Measurements from ENCODE around the gene RIT1.

The RIT1 gene

DNA sequence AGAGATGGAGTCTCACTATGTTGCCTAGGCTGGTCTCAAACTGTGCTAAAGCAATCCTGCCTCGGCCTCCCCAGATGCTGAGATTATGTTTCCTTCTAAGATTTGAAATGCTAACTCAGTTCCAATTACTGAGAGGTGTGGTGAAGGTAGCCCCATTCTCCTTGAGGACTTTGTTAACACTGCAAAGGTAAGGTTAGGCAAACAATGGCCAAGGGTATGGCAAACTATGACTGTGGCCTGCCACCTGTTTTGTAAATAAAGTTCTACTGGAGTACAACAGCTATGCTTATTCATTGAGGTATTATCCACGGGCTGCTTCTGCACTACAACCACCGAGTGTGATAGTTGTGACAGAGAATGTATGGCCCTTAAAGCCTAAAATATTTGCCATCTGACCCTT lies 9.6 kb upstream of the RIT1 start:
- no peak overlapping the region for H3K4me3 ChIP-seq (replicated peaks; ENCODE audit: low read depth, low read length)
- DNase-seq (ENCODE audit: extremely low read depth, low read depth) = no peak
- TF ChIP-seq, protein P1, sequence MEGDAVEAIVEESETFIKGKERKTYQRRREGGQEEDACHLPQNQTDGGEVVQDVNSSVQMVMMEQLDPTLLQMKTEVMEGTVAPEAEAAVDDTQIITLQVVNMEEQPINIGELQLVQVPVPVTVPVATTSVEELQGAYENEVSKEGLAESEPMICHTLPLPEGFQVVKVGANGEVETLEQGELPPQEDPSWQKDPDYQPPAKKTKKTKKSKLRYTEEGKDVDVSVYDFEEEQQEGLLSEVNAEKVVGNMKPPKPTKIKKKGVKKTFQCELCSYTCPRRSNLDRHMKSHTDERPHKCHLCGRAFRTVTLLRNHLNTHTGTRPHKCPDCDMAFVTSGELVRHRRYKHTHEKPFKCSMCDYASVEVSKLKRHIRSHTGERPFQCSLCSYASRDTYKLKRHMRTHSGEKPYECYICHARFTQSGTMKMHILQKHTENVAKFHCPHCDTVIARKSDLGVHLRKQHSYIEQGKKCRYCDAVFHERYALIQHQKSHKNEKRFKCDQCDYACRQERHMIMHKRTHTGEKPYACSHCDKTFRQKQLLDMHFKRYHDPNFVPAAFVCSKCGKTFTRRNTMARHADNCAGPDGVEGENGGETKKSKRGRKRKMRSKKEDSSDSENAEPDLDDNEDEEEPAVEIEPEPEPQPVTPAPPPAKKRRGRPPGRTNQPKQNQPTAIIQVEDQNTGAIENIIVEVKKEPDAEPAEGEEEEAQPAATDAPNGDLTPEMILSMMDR (IDR thresholded peaks at IDR 0.05; ENCODE audit: low read depth, low read length, missing control alignments) = no peak

DNA sequence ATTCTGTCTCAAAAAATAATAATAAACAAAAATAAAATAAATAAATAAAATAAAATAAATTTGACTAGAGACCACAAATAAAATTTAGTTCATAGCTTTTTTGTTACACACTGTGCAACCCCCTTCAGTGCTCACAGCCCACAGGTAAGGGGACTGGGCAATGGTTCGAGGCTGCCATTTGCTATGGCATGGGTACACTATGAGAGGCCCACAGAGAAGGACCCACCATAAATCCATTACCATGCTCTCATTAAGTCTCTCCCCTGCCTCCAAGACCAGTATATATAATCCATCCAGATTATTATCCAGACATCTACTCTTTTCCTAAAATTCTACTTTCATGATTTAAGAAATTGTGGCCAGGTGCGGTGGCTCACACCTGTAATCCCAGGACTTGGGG lies 8.7 kb upstream of the RIT1 start:
- no peak overlapping the region for H3K4me3 ChIP-seq (replicated peaks; ENCODE audit: low read depth, low read length)
- TF ChIP-seq, protein P1 (IDR thresholded peaks at IDR 0.05; ENCODE audit: low read depth, low read length, missing control alignments) = no peak
- DNase-seq (ENCODE audit: extremely low read depth, low read depth) = no peak

DNA sequence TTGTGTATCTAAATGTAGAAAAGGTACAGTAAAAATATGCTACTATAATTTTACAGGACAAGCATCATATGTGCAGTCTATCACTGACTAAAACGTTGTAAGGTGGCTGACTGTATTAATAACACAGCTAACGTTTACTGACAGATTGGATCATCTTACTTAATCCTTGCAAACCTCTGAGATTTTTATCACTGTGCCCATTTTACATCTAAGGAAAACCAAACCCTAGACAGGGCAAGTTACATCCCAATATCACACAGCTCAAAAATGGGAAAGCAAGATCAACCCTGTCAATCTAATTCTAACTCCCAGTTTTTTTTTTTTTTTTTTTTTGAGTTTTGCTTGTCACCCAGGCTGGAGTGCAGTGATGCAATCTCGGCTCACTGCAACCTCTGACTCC lies 7.5 kb upstream of the RIT1 start:
- no peak for DNase-seq (ENCODE audit: extremely low read depth, low read depth)
- TF ChIP-seq, protein P1 (IDR thresholded peaks at IDR 0.05; ENCODE audit: low read depth, low read length, missing control alignments) = no peak
- H3K4me3 ChIP-seq (replicated peaks; ENCODE audit: low read depth, low read length) = no peak overlapping the region

DNA sequence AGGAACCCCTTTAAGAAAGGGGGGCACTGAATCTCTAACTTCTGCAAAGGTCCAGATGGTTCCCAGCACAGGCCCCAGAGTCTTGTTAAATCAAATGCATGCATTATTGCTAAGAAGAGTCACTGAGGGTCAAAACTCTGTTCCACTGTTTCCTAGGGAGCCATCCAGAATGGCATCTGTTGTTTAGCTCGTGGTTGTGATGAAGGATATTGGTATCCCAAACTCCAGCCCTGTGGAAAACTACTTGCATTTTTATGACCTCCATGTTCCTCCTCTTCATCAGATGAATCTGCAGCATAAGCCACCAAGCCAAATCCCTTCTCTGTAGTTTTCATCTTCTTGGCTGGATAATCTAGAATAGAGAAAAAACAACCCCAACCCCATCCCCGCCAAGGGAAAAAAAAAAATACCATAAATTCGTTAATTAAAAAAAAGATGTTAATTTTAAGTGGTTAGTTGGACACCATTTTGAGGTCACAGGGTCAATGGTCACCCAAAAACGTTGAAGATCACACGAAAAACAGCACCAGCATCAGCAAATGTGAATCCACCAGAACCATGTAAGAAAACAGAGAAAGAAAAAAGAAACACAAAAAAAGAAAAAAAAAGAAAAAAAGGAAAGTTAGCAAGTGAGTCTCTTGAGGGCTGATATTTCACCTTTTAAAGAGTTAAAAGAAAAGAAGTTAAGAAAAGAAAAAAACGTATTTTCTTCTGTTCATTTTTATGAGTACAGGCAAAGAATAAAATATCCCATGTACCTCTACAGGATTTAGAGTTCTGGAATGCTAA lies 3.0 kb upstream of the RIT1 start:
- peak; percentile 56 for DNase-seq (ENCODE audit: extremely low read depth, low read depth)
- TF ChIP-seq, protein P1 (IDR thresholded peaks at IDR 0.05; ENCODE audit: low read depth, low read length, missing control alignments) = no peak
- no peak overlapping the region for H3K4me3 ChIP-seq (replicated peaks; ENCODE audit: low read depth, low read length)

DNA sequence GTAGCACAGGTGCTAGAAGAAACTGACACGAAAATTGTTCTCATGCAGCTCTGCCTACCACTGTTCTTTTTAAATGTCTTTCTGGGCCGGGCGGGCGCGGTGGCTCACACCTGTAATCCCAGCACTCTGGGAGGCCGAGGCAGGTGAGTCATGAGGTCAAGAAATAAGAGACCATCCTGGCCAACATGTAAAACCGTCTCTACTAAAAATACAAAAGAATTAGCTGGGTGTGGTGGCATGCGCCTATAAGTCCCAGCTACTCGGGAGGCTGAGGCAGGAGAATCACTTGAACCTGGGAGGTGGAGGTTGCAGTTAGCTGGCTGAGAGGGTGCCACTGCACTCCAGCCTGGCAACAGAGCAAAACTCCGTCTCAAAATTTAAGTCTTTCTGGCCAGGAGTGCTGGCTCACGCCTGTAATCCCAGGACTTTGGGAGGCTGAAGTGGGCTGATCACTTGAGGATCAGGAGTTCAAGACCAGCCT lies 947 bp upstream of the RIT1 start:
- DNase-seq (ENCODE audit: extremely low read depth, low read depth) = no peak
- H3K4me3 ChIP-seq (replicated peaks; ENCODE audit: low read depth, low read length) = no peak overlapping the region
- TF ChIP-seq, protein P1 (IDR thresholded peaks at IDR 0.05; ENCODE audit: low read depth, low read length, missing control alignments) = no peak

DNA sequence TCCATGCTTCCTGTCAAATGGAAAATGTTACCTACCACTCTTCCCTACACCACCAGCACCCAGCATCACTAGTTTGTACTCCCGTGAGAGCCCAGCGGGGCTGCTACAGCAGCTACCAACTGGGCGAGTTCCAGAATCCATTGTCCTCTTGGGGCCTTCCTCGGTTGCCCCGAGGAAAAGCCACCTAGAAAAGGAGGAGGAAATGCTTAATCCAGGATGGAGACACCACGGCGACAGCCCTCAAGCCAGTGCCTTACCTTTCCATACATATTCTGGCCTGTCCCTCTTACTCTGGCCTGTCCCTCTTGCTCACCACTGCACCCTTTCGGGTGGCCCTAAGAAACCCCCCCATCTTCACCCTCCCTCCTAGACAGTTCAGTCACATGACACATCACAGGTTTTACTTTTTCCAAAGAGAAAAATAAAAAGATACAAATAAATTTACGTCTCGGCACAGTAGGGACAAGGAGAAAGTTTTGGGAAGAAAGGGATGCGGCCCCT lies 478 bp downstream of the RIT1 start:
- TF ChIP-seq, protein P1 (IDR thresholded peaks at IDR 0.05; ENCODE audit: low read depth, low read length, missing control alignments) = no peak
- no peak for DNase-seq (ENCODE audit: extremely low read depth, low read depth)
- H3K4me3 ChIP-seq (replicated peaks; ENCODE audit: low read depth, low read length) = peak overlapping the region; percentile 61

All from HFF-Myc (cell line).